HCT116 (cell line): ENCODE measurements around the gene AGAP1. TPM values are rescaled to one million over a fixed set of nuclear protein-coding genes. Genes with fewer than 3 reads are reported as not detected.

Experiments
- ATAC-seq: fragments of 200-7000 bp; cut with Tn5 transposase; 2 replicates; pipeline ENCODE4 v1.9.1; 2020; ENCODE audit warnings: mild to moderate bottlenecking, moderate library complexity
- BruUV-seq: library from RNA; stranded (reverse); fragments of 400-500 nt; replicated peaks from 2 replicates; lab custom pipeline; 2021; lab: Mats Ljungman, UMichigan
- CTCF ChIA-PET: fragments of 300-600 bp; sonication (Branson Sonifier 250); formaldehyde crosslinking; loops from one replicate; lab custom pipeline; 2021; ENCODE audit warnings: antibody characterized with exemption; lab: Charles Lee
- POLR2A ChIA-PET: fragments of 300-600, 350-600 bp; sonication (Branson Sonifier 250); formaldehyde crosslinking; loops from one replicate; lab custom pipeline; 2021; ENCODE audit warnings: antibody characterized with exemption; lab: Charles Lee
- RAD21 ChIA-PET, 2 experiments: fragments of 300-600 bp; sonication (Branson Sonifier 250); formaldehyde crosslinking; loops; one replicate each; lab custom pipeline; 2023; ENCODE audit warnings: low total read pairs in 2 of 2; ENCODE audit not compliant: uncharacterized antibody in 2 of 2, unreplicated experiment in 2 of 2, low non-redundant PET in 1 of 2; lab: Charles Lee
- DNase-seq: peaks from one replicate; pipeline ENCODE4 v3.0.0-alpha.2; 2010; ENCODE audit warnings: low read depth, low spot score
- H2AFZ ChIP-seq: fragments of 200-600 bp; shearing (Covaris generic), sonication (generic); 2 replicates; pipeline ENCODE4 v1.6.1; 2017; ENCODE audit warnings: low read depth, mixed run types, mixed read lengths, antibody characterized with exemption, low read length; ENCODE audit not compliant: poor library complexity, severe bottlenecking
- H3K27ac ChIP-seq: 2 replicates; pipeline ENCODE4 v1.5.1; 2012; ENCODE audit warnings: low read depth, low read length
- H3K27me3 ChIP-seq: fragments of 200-600 bp; sonication (generic); 2 replicates; pipeline ENCODE4 v1.6.1; 2016; ENCODE audit warnings: mixed run types, low read length, mixed read lengths; ENCODE audit not compliant: insufficient read depth
- H3K36me3 ChIP-seq, 2 experiments: fragments of 200-500 bp in 1 of 2; fragments of 200-600 bp in 1 of 2; sonication (Bioruptor generic) in 1 of 2; sonication (generic) in 1 of 2; 2 replicates each; pipeline versions ENCODE4 v1.5.1 to v1.6.1; 2014 to 2016; ENCODE audit warnings: low read length in 2 of 2, inconsistent platforms in 1 of 2, mixed read lengths in 1 of 2, mixed run types in 1 of 2; ENCODE audit not compliant: insufficient read depth in 2 of 2, control insufficient read depth in 1 of 2
- H3K4me1 ChIP-seq, 2 experiments: fragments of 200-600 bp in 1 of 2; sonication (generic) in 1 of 2; 2 replicates each; pipeline versions ENCODE4 v1.5.1 to v1.6.1; 2012 to 2017; ENCODE audit warnings: low read length in 2 of 2, inconsistent platforms in 1 of 2, mild to moderate bottlenecking in 1 of 2, mixed read lengths in 1 of 2, mixed run types in 1 of 2, moderate library complexity in 1 of 2; ENCODE audit not compliant: insufficient read depth in 2 of 2, control insufficient read depth in 1 of 2
- H3K4me2 ChIP-seq: fragments of 200-600 bp; sonication (generic); 2 replicates; pipeline ENCODE4 v1.6.1; 2017; ENCODE audit warnings: mixed run types, low read length, mixed read lengths
- H3K4me3 ChIP-seq, 2 experiments: fragments of 200-600 bp in 1 of 2; sonication (generic) in 1 of 2; replicated peaks in 1 of 2; 2 replicates each; pipeline ENCODE4 v1.5.1; 2011 to 2016; ENCODE audit warnings: low read length in 2 of 2, control low read depth in 1 of 2, low read depth in 1 of 2, mild to moderate bottlenecking in 1 of 2, mixed read lengths in 1 of 2, mixed run types in 1 of 2
- H3K79me2 ChIP-seq: fragments of 200-600 bp; sonication (generic); 2 replicates; pipeline ENCODE4 v1.6.1; 2017; ENCODE audit warnings: mild to moderate bottlenecking, mixed run types, low read length, moderate library complexity, mixed read lengths; ENCODE audit not compliant: insufficient read depth
- H3K9ac ChIP-seq: fragments of 200-600 bp; sonication (generic); 2 replicates; pipeline ENCODE4 v1.6.1; 2016; ENCODE audit warnings: low read length, mixed read lengths
- H3K9me2 ChIP-seq: fragments of 200-600 bp; sonication (generic), shearing (Covaris generic); 2 replicates; pipeline ENCODE4 v1.6.1; 2017; ENCODE audit warnings: mixed run types, mild to moderate bottlenecking, moderate library complexity; ENCODE audit not compliant: insufficient read depth
- H3K9me3 ChIP-seq, 2 experiments: fragments of 200-500 bp in 1 of 2; fragments of 200-600 bp in 1 of 2; sonication (Bioruptor generic) in 1 of 2; sonication (generic) in 1 of 2; 2 replicates each; pipeline ENCODE4 v1.6.1; 2014 to 2017; ENCODE audit warnings: low read length in 2 of 2, mixed read lengths in 2 of 2, inconsistent platforms in 1 of 2, low read depth in 1 of 2, mild to moderate bottlenecking in 1 of 2, mixed run types in 1 of 2, moderate library complexity in 1 of 2; ENCODE audit not compliant: control insufficient read depth in 1 of 2, insufficient read depth in 1 of 2
- H4K20me1 ChIP-seq: fragments of 200-600 bp; sonication (generic), shearing (Covaris generic); 2 replicates; pipeline ENCODE4 v1.6.1; 2017; ENCODE audit warnings: mixed run types, mild to moderate bottlenecking, moderate library complexity; ENCODE audit not compliant: insufficient read depth
- ATF3 ChIP-seq: IDR thresholded peaks from 2 replicates; pipeline ENCODE4 v1.6.1; 2012
- CBX3 ChIP-seq: IDR thresholded peaks from 2 replicates; pipeline ENCODE4 v1.6.1; 2012; ENCODE audit warnings: low read depth
- CTCF ChIP-seq, 3 experiments: fragments of 200-600 bp in 1 of 3; sonication (generic) in 1 of 3; IDR thresholded peaks in 2 of 3; conservative IDR thresholded peaks in 1 of 3; 2 replicates each; pipeline ENCODE4 v1.5.1; 2012 to 2017; ENCODE audit warnings: low read depth in 2 of 3, low read length in 2 of 3, antibody characterized with exemption in 1 of 3, borderline replicate concordance in 1 of 3, control low read depth in 1 of 3, mild to moderate bottlenecking in 1 of 3, mixed read lengths in 1 of 3, mixed run types in 1 of 3, moderate library complexity in 1 of 3; ENCODE audit not compliant: insufficient read depth in 1 of 3
- EGR1 ChIP-seq: IDR thresholded peaks from 2 replicates; pipeline ENCODE4 v1.6.1; 2012; ENCODE audit warnings: low read depth
- ELF1 ChIP-seq: IDR thresholded peaks from 2 replicates; pipeline ENCODE4 v1.6.1; 2012; ENCODE audit warnings: low read depth, borderline replicate concordance
- EZH2 ChIP-seq: fragments of 200-600 bp; sonication (generic); IDR thresholded peaks from 2 replicates; pipeline ENCODE4 v1.6.1; 2017; ENCODE audit warnings: antibody characterized with exemption, mixed run types
- EZH2phosphoT487 ChIP-seq: fragments of 200-600 bp; IDR thresholded peaks from 2 replicates; pipeline ENCODE4 v1.6.1; 2018; ENCODE audit warnings: antibody characterized with exemption, borderline replicate concordance
- FOSL1 ChIP-seq: IDR thresholded peaks from 2 replicates; pipeline ENCODE4 v1.6.1; 2012; ENCODE audit warnings: low read depth
- POLR2A ChIP-seq: IDR thresholded peaks from 2 replicates; pipeline ENCODE4 v1.7.0; 2011; ENCODE audit warnings: borderline replicate concordance; ENCODE audit not compliant: insufficient read depth, insufficient read length; ENCODE audit errors: extremely low read depth
- POLR2AphosphoS5 ChIP-seq: IDR thresholded peaks from 2 replicates; pipeline ENCODE4 v1.6.1; 2011; ENCODE audit warnings: mild to moderate bottlenecking, low read depth, low read length, moderate library complexity
- RAD21 ChIP-seq: IDR thresholded peaks from 2 replicates; pipeline ENCODE4 v1.6.1; 2012; ENCODE audit warnings: low read depth, mild to moderate bottlenecking
- REST ChIP-seq: IDR thresholded peaks from 2 replicates; pipeline ENCODE4 v1.6.1; 2012; ENCODE audit warnings: low read depth
- SIN3A ChIP-seq: IDR thresholded peaks from 2 replicates; pipeline ENCODE4 v1.6.1; 2012; ENCODE audit warnings: low read depth
- SRF ChIP-seq: IDR thresholded peaks from 2 replicates; pipeline ENCODE4 v1.6.1; 2012; ENCODE audit warnings: low read depth
- TCF7L2 ChIP-seq: IDR thresholded peaks from 2 replicates; pipeline ENCODE4 v1.7.0; 2011; ENCODE audit warnings: borderline replicate concordance, inconsistent platforms; ENCODE audit not compliant: insufficient read depth, insufficient read length; ENCODE audit errors: extremely low read depth
- YY1 ChIP-seq: IDR thresholded peaks from 2 replicates; pipeline ENCODE4 v1.6.1; 2011; ENCODE audit warnings: low read length, low read depth, moderate library complexity, mild to moderate bottlenecking; ENCODE audit not compliant: insufficient replicate concordance; ENCODE audit errors: extremely low read depth
- ZBTB33 ChIP-seq: IDR thresholded peaks from 2 replicates; pipeline ENCODE4 v1.6.1; 2011; ENCODE audit warnings: mild to moderate bottlenecking, low read length, moderate library complexity; ENCODE audit not compliant: insufficient replicate concordance; ENCODE audit errors: extremely low read depth
- ZFX ChIP-seq: fragments of 450-650 bp; IDR thresholded peaks from 2 replicates; pipeline ENCODE4 v1.6.1; 2017
- intact Hi-C: fragments of 100-400 bp; cut with micrococcal nuclease; formaldehyde crosslinking; loops from 2 replicates; pipeline ENCODE4 v1.10.0; 2022
- total RNA-seq: library from RNA; stranded (reverse); gene quantifications from one replicate; pipeline ENCODE4 v1.2.1, GENCODE V29; 2021; ENCODE audit not compliant: unreplicated experiment

AGAP1 gene
- total RNA-seq, 1 experiment from 2014 or later = 43.8 TPM

- Histone ChIP-seq H3K9ac (no peak overlapping the region), H3K4me3 (no peak overlapping the region), H3K9me2 (no peaks in the 10 kb centered on the region), H3K4me1 (no peaks in the 10 kb centered on the region), H3K79me2 (peaks cover 80% of the 10 kb centered on the region), H3K9me3 (no peaks in the 10 kb centered on the region), H3K36me3 (no peaks in the 10 kb centered on the region), H2AFZ (no peak overlapping the region), H3K4me2 (no peak overlapping the region), H4K20me1 (peaks cover 4% of the 10 kb centered on the region; the same call in 1 of the 2 replicates), H3K27me3 (no peaks in the 10 kb centered on the region), H3K27ac (no peak overlapping the region)
- TF ChIP-seq ZBTB33 (no peak), POLR2AphosphoS5 (no peak), SRF (no peak), CTCF (IDR thresholded peaks at IDR 0.05 in 2 of 3, conservative IDR thresholded peaks at IDR 0.05 in 1 of 3; ENCODE audit: borderline replicate concordance in 1 of 3, insufficient read depth in 1 of 3, low read depth in 2 of 3, low read length in 2 of 3) (no peak), REST (no peak), RAD21 (no peak), POLR2A (no peak), EZH2 (no peak), FOSL1 (no peak), CBX3 (no peak), ELF1 (no peak), ATF3 (no peak), SIN3A (no peak), TCF7L2 (no peak), YY1 (no peak), EZH2phosphoT487 (no peak), ZFX (no peak), EGR1 (no peak)
- ChIA-PET CTCF (no interaction called here), RAD21 (no interaction called here), POLR2A (no interaction called here)
- DNase-seq (no peak), ATAC-seq (no peak)
- intact Hi-C loops = no loop called here
- no TSS peak for BruUV-seq
Measured at GRCh38 chr2:235600926-235601325, 107.1 kb downstream of the AGAP1 start.
